ENCODE measurements around the gene VPS51.

VPS51 gene

DNA sequence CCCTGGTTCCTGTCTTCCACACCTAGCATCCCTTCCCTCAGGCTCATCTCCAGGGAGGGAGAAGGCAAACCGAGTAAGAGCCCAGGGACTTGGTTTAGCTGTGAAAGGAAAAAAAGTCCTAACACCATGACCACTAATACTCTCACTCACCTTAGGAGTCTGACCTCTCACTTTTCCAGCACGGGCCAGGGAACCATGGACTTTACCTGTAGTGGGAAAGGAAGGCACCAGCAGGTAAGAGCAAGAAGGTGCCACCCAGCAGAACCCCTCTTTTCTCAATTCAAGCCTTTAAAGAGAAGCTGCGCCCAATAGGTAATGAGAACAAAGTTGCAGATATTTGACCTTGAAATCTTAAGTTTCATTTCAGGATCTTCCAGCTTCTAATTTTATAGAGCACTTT, 24.8 kb downstream of the VPS51 start:
- Mint-ChIP-seq H3K27me3 (no peaks in the 10 kb centered on the region), H3K4me1 (peaks cover 24% of the 10 kb centered on the region), H3K36me3 (ENCODE audit: insufficient read depth) (peaks cover 51% of the 10 kb centered on the region), H3K4me3 (peak overlapping the region; percentile 96), H3K9me3 (no peaks in the 10 kb centered on the region), H3K27ac (ENCODE audit: low read depth) (peak overlapping the region; percentile 99)
- ATAC-seq (replicated peaks; ENCODE audit: extremely low read depth, poor library complexity, severe bottlenecking) (no peak), DNase-seq (ENCODE audit: low spot score in 2 of 2) (no peak)

DNA sequence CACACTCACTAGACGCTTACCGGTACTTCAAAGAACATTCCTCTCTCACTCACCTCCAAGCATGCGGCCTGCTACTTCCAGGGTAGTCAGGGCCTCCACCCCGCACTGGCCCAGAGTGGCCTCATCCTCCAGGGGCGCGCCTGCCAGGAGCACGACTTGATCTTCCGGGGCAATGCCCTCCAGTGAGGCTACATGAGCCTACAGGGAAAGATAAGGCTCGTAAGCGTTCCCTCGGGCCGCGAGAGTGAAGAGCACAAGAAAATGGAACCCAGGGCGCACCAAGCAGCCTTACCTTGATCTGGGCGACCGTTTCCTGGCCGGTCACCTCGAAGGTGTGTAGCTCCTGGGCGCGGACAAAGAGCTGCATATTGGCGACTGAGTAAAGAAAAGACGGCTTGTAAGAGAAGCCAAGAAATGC, 25.4 kb downstream of the VPS51 start:
- DNase-seq (ENCODE audit: low spot score in 2 of 2) (no peak), ATAC-seq (replicated peaks; ENCODE audit: extremely low read depth, poor library complexity, severe bottlenecking) (no peak)
- H3K9me3 Mint-ChIP-seq: no peaks in the 10 kb centered on the region
- H3K4me3 Mint-ChIP-seq: peak overlapping the region; percentile 96
- H3K27me3 Mint-ChIP-seq: no peaks in the 10 kb centered on the region
- H3K36me3 Mint-ChIP-seq (ENCODE audit: insufficient read depth): peaks cover 57% of the 10 kb centered on the region
- peaks cover 24% of the 10 kb centered on the region for H3K4me1 Mint-ChIP-seq
- H3K27ac Mint-ChIP-seq (ENCODE audit: low read depth): peak overlapping the region; percentile 99

DNA sequence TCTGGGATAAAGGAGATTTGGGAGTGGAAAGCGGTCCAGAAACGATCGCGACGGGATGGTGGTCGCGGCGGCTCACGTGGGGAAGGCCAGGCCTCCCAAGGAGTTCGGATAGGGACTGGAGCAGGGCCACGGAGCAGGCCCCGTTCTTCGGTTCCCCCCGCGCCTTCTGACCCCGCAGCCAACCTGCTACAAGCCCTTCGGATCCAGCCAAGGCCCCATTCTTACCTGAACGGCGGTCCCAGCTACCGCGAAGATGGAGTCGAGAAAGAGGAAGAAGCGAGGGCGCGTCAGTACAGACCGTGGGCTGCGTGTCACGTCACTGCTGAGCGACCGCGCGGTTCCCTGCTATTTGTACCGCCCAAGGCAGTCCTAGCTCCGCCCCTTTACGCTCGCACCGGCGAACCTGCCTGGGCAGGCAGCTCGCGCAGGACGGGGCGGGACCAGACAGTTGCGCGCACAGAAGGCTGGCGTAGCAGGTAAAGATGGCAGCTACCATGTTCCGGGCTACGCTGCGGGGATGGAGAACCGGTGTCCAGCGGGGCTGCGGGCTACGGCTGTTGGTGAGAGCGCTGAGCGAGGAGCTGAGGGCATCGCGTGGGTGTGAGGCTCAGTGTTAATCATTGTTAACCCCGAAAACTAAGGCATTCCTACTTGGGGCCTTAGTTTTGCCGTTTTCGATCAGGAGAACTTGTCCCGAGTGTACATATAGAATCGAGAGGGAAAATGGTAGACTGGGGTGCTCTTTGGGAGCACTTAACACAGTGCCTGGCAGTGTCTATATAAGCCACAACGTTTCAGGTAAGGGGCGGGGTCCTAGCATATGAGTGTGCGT, 26.1 kb downstream of the VPS51 start, which contains the start of the genes FAU and MRPL49:
Gene FAU (minus strand): TSS at position 270 of the 832 bp plus-strand sequence. CDS start 321 bp downstream, outside the sequence.
Gene MRPL49 (plus strand): TSS at position 457 of the 832 bp plus-strand sequence. CDS start 26 bp downstream, at position 483.
- DNase-seq (ENCODE audit: low spot score in 2 of 2) (peak; percentile 93 to 98), ATAC-seq (replicated peaks; ENCODE audit: extremely low read depth, poor library complexity, severe bottlenecking) (peak; percentile 86)
- H3K4me1 Mint-ChIP-seq: peaks cover 24% of the 10 kb centered on the region
- peaks cover 55% of the 10 kb centered on the region for H3K36me3 Mint-ChIP-seq (ENCODE audit: insufficient read depth)
- H3K27me3 Mint-ChIP-seq: no peaks in the 10 kb centered on the region
- H3K9me3 Mint-ChIP-seq: no peaks in the 10 kb centered on the region
- peak within 1 kb of the TSS; percentile 99 for H3K27ac Mint-ChIP-seq (ENCODE audit: low read depth)
- H3K4me3 Mint-ChIP-seq: peak within 1 kb of the TSS; percentile 96

DNA sequence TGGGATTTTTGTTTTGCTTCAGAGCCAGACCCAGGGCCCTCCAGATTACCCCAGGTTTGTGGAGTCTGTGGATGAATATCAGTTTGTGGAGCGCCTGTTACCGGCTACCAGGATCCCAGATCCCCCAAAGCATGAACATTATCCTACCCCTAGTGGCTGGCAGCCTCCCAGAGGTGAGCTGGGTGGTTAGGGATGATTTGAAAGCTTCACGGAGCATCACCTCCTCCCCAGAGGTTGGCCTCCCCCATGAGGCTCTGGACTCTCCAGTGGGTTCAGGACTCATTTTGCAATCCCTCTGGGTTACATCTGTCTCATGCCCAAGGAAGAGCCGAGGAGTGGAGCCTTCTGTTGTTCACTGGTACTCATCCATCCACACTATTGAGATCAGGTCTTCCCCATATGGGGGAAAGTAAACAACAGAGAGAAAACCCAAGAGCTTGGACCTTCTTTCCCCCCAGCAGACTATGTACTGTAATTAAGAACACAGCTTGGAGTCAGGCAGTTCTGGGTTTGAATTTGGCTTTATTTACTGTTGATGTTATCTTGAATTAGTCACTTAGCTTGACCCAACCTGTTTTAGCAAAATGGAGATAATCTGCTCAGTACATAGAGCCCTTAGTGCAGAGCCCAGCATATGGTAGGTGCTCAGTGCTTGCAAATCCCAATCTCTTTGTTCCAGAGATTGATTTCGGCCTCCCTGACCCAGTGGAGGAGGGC, 28.6 kb downstream of the VPS51 start:
- DNase-seq (ENCODE audit: low spot score in 2 of 2): no peak
- Mint-ChIP-seq H3K27ac (ENCODE audit: low read depth) (no peak overlapping the region), H3K36me3 (ENCODE audit: insufficient read depth) (peaks cover 47% of the 10 kb centered on the region), H3K9me3 (no peaks in the 10 kb centered on the region), H3K4me1 (peaks cover 16% of the 10 kb centered on the region), H3K27me3 (no peaks in the 10 kb centered on the region), H3K4me3 (peak overlapping the region; percentile 25)
- no peak for ATAC-seq (replicated peaks; ENCODE audit: extremely low read depth, poor library complexity, severe bottlenecking)

DNA sequence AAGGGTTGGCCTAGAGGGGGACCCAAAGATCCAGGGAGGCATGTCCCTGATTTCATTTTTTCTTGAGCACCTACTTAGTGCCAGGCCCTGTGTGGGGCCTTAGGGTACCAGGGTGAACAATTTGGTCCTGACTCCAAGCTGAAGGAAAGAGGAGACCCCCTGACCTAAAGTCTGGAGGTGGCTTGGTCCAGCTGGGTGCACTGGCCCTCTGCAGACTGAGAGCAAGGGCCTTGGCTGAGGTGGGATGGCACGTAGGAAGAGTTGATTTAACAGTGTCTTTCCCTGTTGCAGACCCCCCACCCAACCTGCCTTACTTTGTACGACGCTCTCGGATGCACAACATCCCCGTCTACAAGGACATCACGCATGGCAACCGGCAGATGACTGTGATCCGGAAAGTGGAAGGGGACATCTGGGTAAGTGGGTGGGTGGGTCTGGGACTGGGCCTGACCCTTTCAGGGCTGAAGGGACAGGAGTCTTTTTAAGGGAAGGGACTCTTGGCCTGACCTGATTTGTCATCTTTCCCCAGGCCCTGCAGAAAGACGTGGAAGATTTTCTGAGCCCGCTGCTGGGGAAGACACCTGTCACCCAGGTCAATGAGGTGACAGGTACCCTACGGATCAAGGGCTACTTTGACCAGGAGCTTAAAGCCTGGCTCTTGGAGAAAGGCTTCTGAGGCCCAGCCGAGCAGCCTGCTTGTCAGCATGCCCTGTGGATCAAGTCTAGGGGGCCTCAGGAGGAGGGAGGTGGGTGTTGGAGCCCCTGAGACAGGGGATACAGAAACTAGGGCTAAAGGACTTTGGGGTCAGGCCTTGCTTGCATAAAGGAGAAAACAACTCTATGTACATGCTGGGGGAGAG, 29.4 kb downstream of the VPS51 start:
- H3K9me3 Mint-ChIP-seq: no peaks in the 10 kb centered on the region
- H3K36me3 Mint-ChIP-seq (ENCODE audit: insufficient read depth): peaks cover 40% of the 10 kb centered on the region
- H3K4me1 Mint-ChIP-seq: peaks cover 16% of the 10 kb centered on the region
- no peak overlapping the region for H3K27ac Mint-ChIP-seq (ENCODE audit: low read depth)
- H3K4me3 Mint-ChIP-seq: no peak overlapping the region
- DNase-seq (ENCODE audit: low spot score in 2 of 2): no peak
- no peaks in the 10 kb centered on the region for H3K27me3 Mint-ChIP-seq
- ATAC-seq (replicated peaks; ENCODE audit: extremely low read depth, poor library complexity, severe bottlenecking): no peak

DNA sequence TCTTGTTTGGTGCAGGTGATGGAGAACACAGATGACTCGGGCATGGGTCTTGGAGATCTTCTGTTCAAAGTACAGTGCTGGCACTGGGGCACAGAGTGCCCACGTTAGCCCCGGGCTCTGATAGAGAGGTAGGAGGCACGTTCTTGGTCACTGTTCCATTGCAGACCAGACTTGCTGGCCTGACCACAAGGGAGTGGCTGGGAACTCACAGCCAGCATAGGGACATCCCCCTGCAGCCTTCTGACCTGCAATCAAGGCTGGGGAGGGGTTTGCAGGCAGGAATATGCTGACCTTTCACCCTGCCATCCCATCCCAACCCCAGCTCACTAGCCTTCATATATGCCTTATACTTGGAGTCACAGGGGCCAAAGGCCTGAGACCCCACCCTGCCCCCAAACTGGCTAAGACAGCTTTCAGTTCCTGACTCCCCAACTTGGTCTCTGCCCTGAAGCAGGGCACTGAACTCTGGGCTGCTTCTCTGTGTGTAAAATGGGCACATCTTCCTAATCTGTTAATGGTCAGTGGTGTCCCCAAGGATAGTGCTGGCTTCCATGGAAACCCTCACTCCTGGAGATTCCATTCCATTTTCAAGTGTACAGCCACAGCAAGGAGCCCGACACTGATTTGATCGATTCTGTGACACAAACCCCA, 30.7 kb downstream of the VPS51 start:
- Mint-ChIP-seq H3K27ac (ENCODE audit: low read depth) (no peak overlapping the region), H3K4me1 (peaks cover 14% of the 10 kb centered on the region), H3K36me3 (ENCODE audit: insufficient read depth) (peaks cover 39% of the 10 kb centered on the region), H3K4me3 (no peak overlapping the region), H3K9me3 (no peaks in the 10 kb centered on the region), H3K27me3 (no peaks in the 10 kb centered on the region)
- ATAC-seq (replicated peaks; ENCODE audit: extremely low read depth, poor library complexity, severe bottlenecking) (no peak), DNase-seq (ENCODE audit: low spot score in 2 of 2) (no peak)

DNA sequence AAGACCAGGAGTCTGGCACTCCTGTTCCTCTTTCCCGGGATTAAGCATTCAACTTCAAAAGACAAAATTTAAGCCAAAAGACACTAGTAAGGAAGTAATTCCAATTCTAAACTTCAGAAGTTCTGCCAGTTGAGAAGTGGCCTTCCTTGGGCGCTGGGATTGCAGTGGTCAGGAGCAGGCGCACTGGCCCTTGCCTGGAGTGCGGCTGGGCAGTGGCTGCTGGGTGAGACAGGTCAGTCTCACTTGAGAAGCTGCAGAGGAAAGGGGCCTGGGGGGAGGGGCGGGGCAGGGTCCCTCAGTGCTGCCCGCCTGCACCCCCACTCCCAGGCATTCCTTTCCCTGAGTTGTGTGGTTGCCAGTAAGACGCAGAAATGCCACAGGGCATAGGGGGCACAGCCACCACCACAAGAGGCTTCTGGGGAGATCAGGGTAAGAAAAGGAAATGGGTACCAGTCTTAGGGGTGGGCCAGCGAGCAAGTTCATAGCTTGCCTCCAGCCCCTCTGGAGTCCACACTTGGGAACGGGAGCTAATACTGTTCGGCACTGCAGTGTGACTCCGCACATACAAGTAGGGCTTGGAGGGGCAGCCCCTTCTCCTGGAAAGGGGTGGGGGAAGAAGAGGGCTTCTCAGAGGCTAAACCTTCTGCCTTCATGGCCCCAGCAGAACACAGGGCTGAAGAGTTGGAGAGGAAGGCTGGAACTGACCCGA, 31.6 kb downstream of the VPS51 start:
- Mint-ChIP-seq H3K36me3 (ENCODE audit: insufficient read depth) (peaks cover 33% of the 10 kb centered on the region), H3K27me3 (no peaks in the 10 kb centered on the region), H3K27ac (ENCODE audit: low read depth) (peak overlapping the region; percentile 51), H3K4me1 (peaks cover 10% of the 10 kb centered on the region), H3K4me3 (no peak overlapping the region), H3K9me3 (no peaks in the 10 kb centered on the region)
- DNase-seq (ENCODE audit: low spot score in 2 of 2): no peak
- ATAC-seq (replicated peaks; ENCODE audit: extremely low read depth, poor library complexity, severe bottlenecking): no peak

DNA sequence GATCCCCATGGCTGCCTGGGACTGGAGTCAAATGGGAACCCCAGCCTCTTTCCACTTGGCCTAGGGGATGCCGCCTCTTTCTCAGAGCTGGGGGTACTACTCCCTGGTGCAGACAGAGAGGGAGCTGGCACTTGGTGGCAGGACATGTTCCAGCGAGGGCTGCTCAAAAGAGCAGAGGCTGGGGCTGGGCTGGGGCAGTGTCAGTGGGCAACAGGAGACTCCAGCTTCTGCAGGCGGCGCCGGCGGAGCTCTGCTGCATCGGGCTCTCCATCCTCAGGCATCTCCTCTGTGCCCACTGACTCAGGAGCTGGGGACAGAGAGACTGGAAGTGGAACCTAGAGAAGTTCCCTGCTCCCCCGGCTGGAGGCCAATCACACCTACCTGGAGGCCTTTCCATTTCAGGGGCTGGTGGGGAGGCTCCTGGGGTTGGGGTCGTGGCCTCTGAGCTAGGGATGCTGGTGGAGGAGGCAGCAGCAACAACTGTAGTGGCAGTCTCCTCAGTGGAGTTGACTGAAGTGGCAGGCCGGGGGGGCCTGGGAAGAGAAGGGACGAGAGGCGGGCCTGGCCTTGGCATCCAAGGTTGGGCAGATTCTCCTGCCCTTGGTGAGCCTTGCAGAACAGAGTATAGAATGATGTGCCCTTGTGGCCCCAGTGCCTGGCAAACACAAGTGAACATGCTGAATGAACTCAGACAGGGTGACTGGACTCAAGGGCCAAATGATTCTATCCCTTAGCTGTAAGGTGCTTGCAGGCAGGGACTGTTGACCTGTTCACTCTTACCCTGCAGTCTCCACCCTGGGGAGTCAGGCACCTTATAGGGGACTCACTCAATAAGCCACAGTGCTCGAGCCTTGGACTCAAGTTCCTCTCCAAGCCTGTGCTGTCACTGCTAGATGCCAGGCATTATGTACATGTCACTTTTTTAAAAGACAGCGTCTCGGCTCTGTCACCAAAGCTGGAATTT, 32.5 kb downstream of the VPS51 start:
- Mint-ChIP-seq H3K9me3 (no peaks in the 10 kb centered on the region), H3K27me3 (no peaks in the 10 kb centered on the region), H3K4me3 (no peak overlapping the region), H3K36me3 (ENCODE audit: insufficient read depth) (peaks cover 35% of the 10 kb centered on the region), H3K4me1 (peaks cover 19% of the 10 kb centered on the region), H3K27ac (ENCODE audit: low read depth) (peak overlapping the region; percentile 51)
- ATAC-seq (replicated peaks; ENCODE audit: extremely low read depth, poor library complexity, severe bottlenecking): no peak
- DNase-seq (ENCODE audit: low spot score in 2 of 2): no peak

DNA sequence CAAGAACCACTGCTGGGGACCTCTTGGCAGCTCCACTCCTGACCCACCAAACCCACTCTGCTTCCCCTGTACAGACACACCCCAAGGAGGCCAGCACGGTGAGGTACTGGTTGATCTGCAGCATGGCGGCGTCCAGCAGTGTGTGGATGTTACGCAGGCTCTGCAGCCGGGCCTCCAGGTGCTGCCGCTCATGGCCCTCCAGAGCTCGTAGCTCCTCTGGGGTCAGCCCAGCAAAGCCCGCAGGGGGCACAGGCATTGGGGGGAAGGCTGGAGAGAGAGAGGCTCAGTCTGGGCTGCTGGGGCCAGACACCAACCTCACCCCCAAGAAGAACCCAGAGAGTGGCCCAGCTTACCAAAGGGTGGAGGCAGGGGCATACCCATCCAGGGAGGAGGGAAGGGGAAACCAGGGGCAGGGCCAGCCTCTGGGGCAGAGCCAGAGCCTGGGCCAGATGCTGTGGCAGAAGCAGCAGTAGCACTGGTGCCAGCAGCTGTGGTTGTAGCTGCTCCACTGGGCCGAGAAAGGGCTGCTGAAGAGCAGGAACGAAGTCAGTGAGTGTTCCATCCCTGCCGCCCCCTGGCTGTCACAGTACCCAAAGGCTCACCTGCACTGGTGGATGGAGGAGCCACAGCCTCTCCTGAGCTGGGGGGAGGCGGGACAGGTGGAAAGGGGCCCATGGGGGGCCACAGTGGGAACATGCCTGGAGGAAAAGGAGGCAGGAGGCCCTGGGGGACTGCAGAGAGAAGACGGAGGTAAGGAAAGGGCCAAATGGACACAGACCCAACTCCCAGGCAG, 33.8 kb downstream of the VPS51 start:
- H3K27me3 Mint-ChIP-seq: no peaks in the 10 kb centered on the region
- peaks cover 41% of the 10 kb centered on the region for H3K36me3 Mint-ChIP-seq (ENCODE audit: insufficient read depth)
- H3K4me1 Mint-ChIP-seq: peaks cover 24% of the 10 kb centered on the region
- DNase-seq (ENCODE audit: low spot score in 2 of 2): no peak
- H3K9me3 Mint-ChIP-seq: no peaks in the 10 kb centered on the region
- no peak overlapping the region for H3K4me3 Mint-ChIP-seq
- ATAC-seq (replicated peaks; ENCODE audit: extremely low read depth, poor library complexity, severe bottlenecking): no peak
- no peak overlapping the region for H3K27ac Mint-ChIP-seq (ENCODE audit: low read depth)

DNA sequence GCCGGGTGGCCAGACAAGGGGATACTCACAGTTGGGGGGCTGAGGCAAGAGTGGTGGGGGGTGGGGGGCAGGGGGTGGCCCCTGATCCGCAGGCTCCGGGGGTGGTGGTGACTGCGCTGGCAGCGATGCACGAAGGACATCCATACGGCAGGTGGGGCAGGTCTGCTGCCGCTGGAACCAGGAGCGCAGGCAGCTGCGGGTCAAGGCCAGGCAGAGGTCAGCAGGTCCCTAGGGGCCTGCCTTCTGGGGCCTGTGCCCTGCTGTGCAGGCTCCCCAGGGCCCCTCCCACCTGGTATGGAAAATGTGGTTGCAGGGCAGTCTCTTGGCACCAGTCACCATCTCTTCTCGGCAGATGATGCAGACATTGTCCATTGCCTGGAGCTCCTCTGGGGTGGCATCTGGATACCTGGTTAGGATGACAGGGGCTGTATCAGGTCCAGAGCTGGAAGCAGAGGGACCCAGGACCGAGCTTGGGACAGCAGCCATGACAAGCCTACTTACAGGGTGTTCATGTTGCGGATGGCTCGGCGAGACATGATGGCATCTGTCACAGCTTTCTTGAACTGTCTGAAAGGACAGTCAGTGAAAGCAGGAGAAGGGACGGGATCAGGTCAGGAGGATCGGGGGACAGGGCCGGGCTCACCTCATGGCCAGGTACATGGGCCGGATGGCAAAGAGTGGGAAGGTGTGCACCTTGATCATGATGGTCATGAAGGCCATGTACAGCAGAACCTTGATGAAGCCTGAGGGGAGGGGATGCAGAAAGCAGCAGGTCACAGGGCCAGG, 34.8 kb downstream of the VPS51 start:
- Mint-ChIP-seq H3K27me3 (no peaks in the 10 kb centered on the region), H3K27ac (ENCODE audit: low read depth) (peak overlapping the region; percentile 72), H3K4me3 (no peak overlapping the region), H3K9me3 (no peaks in the 10 kb centered on the region), H3K4me1 (peaks cover 34% of the 10 kb centered on the region), H3K36me3 (ENCODE audit: insufficient read depth) (peaks cover 38% of the 10 kb centered on the region)
- DNase-seq (ENCODE audit: low spot score in 2 of 2) (no peak), ATAC-seq (replicated peaks; ENCODE audit: extremely low read depth, poor library complexity, severe bottlenecking) (no peak)
